Esophagus muscularis mucosa (tissue), 4 donors: ENCODE measurements around the gene CCHCR1. TPM values are rescaled to one million over a fixed set of nuclear protein-coding genes. Genes with fewer than 3 reads are reported as not detected.

Experiments
- DNase-seq: peaks from one replicate; pipeline ENCODE4 v3.0.0-alpha.2; 2017; ENCODE audit errors: extremely low spot score
- H3K27ac ChIP-seq, 4 donors: fragments of 200-600 bp; sonication (generic); replicated peaks in 1 of 4; 1 replicate in 3 of 4; 2 replicates in 1 of 4; pipeline ENCODE4 v1.5.1; 2016 to 2019; ENCODE audit warnings: mild to moderate bottlenecking in 1 of 4
- H3K27me3 ChIP-seq, 4 donors: fragments of 200-600 bp; sonication (generic); one replicate each; pipeline versions ENCODE4 v1.5.1 to v1.6.0; 2016 to 2019
- H3K36me3 ChIP-seq, 4 donors: fragments of 200-600 bp; sonication (generic); one replicate each; pipeline ENCODE4 v1.5.1; 2016 to 2019
- H3K4me1 ChIP-seq, 4 donors: fragments of 200-600 bp; sonication (generic); one replicate each; pipeline ENCODE4 v1.5.1; 2016 to 2019
- H3K4me3 ChIP-seq, 4 donors: fragments of 200-600 bp; sonication (generic); 1 replicate in 2 of 4; 2 replicates in 2 of 4; pipeline ENCODE4 v1.5.1; 2016 to 2019; ENCODE audit warnings: mild to moderate bottlenecking in 4 of 4, moderate library complexity in 1 of 4
- H3K9me3 ChIP-seq, 4 donors: fragments of 200-600 bp; sonication (generic); 1 replicate in 3 of 4; 2 replicates in 1 of 4; pipeline ENCODE4 v1.5.1; 2016 to 2019
- EP300 ChIP-seq: sonication (generic); formaldehyde crosslinking; IDR thresholded peaks from one replicate; pipeline ENCODE4 v1.6.1; 2017; ENCODE audit warnings: antibody characterized with exemption
- POLR2A ChIP-seq: fragments of 450-650 bp; IDR thresholded peaks from one replicate; pipeline ENCODE4 v1.6.1; 2017; ENCODE audit warnings: antibody characterized with exemption, moderate library complexity, mild to moderate bottlenecking, low read depth
- POLR2AphosphoS5 ChIP-seq, 2 donors: sonication (generic); formaldehyde crosslinking; IDR thresholded peaks; one replicate each; pipeline ENCODE4 v1.6.1; 2017; ENCODE audit warnings: antibody characterized with exemption in 2 of 2
- WGBS: methylation state at CpG from one replicate; pipeline ENCODE4 v1.1.5; 2018; 5-methylcytosine and 5-hydroxymethylcytosine counted together
- intact Hi-C: fragments of 100-400 bp; cut with DNase I; formaldehyde crosslinking; loops from one replicate; pipeline ENCODE4 v1.15.1; 2023
- small RNA-seq, 3 donors: library from RNA; depleted of rRNA; stranded (forward); fragments of <200 nt; gene quantifications; one replicate each; pipeline ENCODE3, GENCODE V24; 2016
- total RNA-seq, 4 donors: library from RNA; depleted of rRNA; stranded (reverse); fragments of >200 nt; gene quantifications; one replicate each; pipeline versions ENCODE4 v1.1.0 to v1.2.1, GENCODE V29; 2016
- TF ChIP-seq, protein P1 (sequence below), 3 experiments: fragments of 200-600 bp in 2 of 3; fragments of 450-650 bp in 1 of 3; sonication (generic) in 2 of 3; IDR thresholded peaks; one replicate each; pipeline ENCODE4 v1.5.1; 2017 to 2019; ENCODE audit warnings: antibody characterized with exemption in 3 of 3, mild to moderate bottlenecking in 2 of 3, moderate library complexity in 1 of 3

CCHCR1 gene
- total RNA-seq, 4 donors from 2014 or later, result 5.8 to 11.6 (median 9.4) TPM

DNA sequence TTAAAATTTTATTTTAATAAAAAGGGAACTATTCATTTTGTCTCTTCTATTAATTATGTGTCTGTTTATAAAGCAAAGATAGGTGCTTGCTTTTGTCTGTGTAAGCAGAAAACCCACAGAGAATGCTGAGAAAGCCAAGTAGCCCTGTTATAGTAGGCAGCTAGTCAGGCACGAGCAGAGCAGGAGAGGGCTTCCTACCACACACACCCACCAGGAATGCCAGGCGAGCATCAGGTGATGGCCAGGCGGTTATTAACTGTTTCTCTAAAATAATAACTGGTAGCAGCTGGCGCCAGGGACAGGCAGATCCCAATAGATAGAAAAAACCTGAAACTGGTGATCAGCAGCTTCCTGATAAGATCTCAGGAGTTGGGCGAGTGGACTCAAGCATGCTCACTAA is 60.9 kb downstream of the CCHCR1 start:
- TF ChIP-seq, protein P1, sequence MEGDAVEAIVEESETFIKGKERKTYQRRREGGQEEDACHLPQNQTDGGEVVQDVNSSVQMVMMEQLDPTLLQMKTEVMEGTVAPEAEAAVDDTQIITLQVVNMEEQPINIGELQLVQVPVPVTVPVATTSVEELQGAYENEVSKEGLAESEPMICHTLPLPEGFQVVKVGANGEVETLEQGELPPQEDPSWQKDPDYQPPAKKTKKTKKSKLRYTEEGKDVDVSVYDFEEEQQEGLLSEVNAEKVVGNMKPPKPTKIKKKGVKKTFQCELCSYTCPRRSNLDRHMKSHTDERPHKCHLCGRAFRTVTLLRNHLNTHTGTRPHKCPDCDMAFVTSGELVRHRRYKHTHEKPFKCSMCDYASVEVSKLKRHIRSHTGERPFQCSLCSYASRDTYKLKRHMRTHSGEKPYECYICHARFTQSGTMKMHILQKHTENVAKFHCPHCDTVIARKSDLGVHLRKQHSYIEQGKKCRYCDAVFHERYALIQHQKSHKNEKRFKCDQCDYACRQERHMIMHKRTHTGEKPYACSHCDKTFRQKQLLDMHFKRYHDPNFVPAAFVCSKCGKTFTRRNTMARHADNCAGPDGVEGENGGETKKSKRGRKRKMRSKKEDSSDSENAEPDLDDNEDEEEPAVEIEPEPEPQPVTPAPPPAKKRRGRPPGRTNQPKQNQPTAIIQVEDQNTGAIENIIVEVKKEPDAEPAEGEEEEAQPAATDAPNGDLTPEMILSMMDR (IDR thresholded peaks at IDR 0.05), result no peak
- TF ChIP-seq POLR2A, result no peak
- no peak for TF ChIP-seq POLR2AphosphoS5 (IDR thresholded peaks at IDR 0.05)
- no peak for TF ChIP-seq EP300
- Histone ChIP-seq H3K9me3 (no peaks in the 10 kb centered on the region), H3K27me3 (no peaks in the 10 kb centered on the region), H3K27ac (no peak overlapping the region), H3K4me3 (no peak overlapping the region), H3K36me3 (no peaks in the 10 kb centered on the region), H3K4me1 (peaks cover 4 to 18% (median 10%) of the 10 kb centered on the region in 4 donors)
- 76% methylated on average over 5 of the region's 5 CpGs for WGBS
- intact Hi-C loops, result no loop called here
- no peak for DNase-seq

DNA sequence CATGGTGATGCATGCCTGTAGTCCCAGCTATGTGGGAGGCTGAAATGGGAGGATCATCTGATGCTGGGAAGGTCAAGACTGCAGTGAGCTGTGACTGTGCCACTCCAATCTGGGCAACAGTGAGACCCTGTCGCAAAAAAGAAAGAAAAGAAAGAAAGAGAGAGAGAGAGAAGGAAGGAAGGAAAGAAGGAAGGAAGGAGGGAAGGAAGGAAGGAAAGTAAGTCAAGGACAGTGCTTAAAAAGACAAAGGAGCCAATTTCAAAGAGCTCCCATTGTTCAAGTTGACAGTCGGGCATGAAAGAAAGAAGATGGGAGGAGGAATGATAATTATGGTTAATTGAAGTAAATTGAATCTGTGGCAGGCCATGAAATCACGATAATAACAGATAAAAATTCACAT is 61.4 kb downstream of the CCHCR1 start:
- intact Hi-C loops, result no loop called here
- H3K4me1 ChIP-seq, result peaks cover 4 to 18% (median 10%) of the 10 kb centered on the region in 4 donors
- H3K4me3 ChIP-seq, result no peak overlapping the region
- H3K36me3 ChIP-seq, result no peaks in the 10 kb centered on the region
- 83% methylated on average over 3 of the region's 3 CpGs for WGBS
- H3K27ac ChIP-seq, result no peak overlapping the region
- no peak for DNase-seq
- H3K9me3 ChIP-seq, result no peaks in the 10 kb centered on the region
- TF ChIP-seq, protein P1 (IDR thresholded peaks at IDR 0.05), result no peak
- TF ChIP-seq EP300 (no peak), POLR2A (no peak), POLR2AphosphoS5 (IDR thresholded peaks at IDR 0.05) (no peak)
- H3K27me3 ChIP-seq, result no peaks in the 10 kb centered on the region

DNA sequence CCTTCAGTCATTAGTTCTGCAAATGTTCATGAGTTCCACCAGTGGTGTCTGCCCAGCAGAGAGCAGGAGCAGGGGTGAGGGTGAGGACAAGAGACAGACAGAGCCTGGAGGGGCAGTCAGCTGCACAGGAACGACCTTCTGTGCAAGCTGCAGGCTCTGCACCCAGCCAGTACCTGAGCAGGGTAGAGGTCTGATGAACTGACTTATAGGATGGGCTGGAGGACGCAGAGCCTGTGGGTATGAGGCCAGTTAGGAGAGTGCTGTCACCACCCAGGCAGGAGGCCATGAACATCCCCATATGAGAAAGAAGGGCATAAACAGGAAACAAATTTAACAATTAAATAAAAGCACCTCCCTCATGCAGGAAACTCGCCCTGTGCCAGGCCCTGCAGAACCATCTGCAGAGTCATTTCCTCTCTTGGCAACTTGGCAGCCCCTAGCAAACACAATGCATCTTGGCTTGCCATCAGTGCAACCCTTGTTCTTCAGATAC is 63.2 kb downstream of the CCHCR1 start:
- no peaks in the 10 kb centered on the region for H3K36me3 ChIP-seq
- H3K27ac ChIP-seq, result no peak overlapping the region
- intact Hi-C loops, result no loop called here
- no peak overlapping the region for H3K4me3 ChIP-seq
- TF ChIP-seq POLR2A (no peak), POLR2AphosphoS5 (IDR thresholded peaks at IDR 0.05) (no peak), EP300 (no peak)
- TF ChIP-seq, protein P1 (IDR thresholded peaks at IDR 0.05), result no peak
- DNase-seq, result no peak
- WGBS, result 49% methylated on average over 2 of the region's 3 CpGs
- H3K9me3 ChIP-seq, result no peaks in the 10 kb centered on the region
- H3K4me1 ChIP-seq, result peaks cover 4 to 18% (median 10%) of the 10 kb centered on the region in 4 donors
- no peaks in the 10 kb centered on the region for H3K27me3 ChIP-seq

DNA sequence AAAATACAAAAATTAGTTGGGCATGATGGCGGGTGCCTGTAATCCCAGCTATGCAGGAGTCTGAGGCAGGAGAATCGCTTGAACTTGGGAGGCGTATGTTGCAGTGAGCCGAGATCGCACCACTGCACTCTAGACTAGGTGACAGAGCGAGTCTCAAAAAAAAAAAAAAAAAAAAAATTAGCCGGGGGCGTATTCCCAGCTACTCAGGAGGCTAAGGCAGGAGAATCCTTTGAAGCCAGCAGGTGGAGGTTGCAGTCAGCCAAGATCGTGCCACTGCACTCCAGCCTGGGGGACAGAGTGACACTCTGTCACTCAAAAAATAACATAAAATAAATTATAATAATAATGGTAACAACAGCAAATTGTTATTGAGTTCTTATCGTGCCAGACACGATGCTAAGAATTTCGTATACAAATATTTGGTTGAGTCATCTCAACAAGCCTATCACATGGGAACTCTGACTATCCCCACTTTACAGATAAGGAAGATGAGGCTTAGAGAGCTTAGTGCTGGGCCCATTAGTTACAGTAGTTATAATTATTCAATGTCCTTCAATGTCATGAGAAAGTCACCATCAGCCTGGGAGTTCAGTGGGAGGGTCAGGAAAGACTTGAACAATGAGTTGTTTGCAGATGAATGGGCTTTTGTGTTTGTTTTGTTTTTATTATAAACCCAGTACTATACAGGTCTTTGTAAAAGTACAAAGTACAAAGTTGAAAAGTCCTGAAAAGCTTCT is 64.7 kb downstream of the CCHCR1 start:
- TF ChIP-seq POLR2A, result no peak
- no peak for TF ChIP-seq EP300
- TF ChIP-seq, protein P1 (IDR thresholded peaks at IDR 0.05), result no peak
- Histone ChIP-seq H3K27ac (no peak overlapping the region), H3K4me3 (no peak overlapping the region), H3K4me1 (peaks cover 4 to 18% (median 10%) of the 10 kb centered on the region in 4 donors), H3K36me3 (no peaks in the 10 kb centered on the region), H3K27me3 (no peaks in the 10 kb centered on the region), H3K9me3 (no peaks in the 10 kb centered on the region)
- 87% methylated on average over 12 of the region's 12 CpGs for WGBS
- intact Hi-C loops, result no loop called here
- DNase-seq, result no peak

Small RNAs within 50 kb of the gene (small RNA-seq; reads per million reads assigned to genes)
- gene POLR2LP1, result 0 reads per million in 3 donors

Other genes starting within 250 kb of the CCHCR1 start
- 10 to 100 TPM in 1 of 4 donors, 1 to 10 TPM in 3; 6.3 to 15.4 (median 8.2) TPM for gene GTF2H4, start 249.6 kb downstream of the CCHCR1 start, total RNA-seq
- gene VARS2, start 243.6 kb downstream of the CCHCR1 start, total RNA-seq, result 10 to 100 TPM in 3 of 4 donors, 1 to 10 TPM in 1; 6.6 to 16.9 (median 12.6) TPM
- gene SFTA2, start 225.6 kb downstream of the CCHCR1 start, total RNA-seq, result 1 to 10 TPM in 1 of 4 donors, not detected in 3; 1.1 TPM
- gene MUCL3, start 216.8 kb downstream of the CCHCR1 start, total RNA-seq, result not detected
- gene MUC21, start 174.1 kb downstream of the CCHCR1 start, total RNA-seq, result 1 to 10 TPM in 1 of 4 donors, not detected in 3; 2.1 TPM
- not detected for gene MUC22, start 147.3 kb downstream of the CCHCR1 start, total RNA-seq
- gene C6orf15, start 45.2 kb downstream of the CCHCR1 start, total RNA-seq, result not detected
- gene PSORS1C1, start 43.0 kb downstream of the CCHCR1 start, total RNA-seq, result 1 to 10 TPM in 3 of 4 donors, under 1 TPM in 1; 0.34 to 1.2 (median 1.1) TPM
- gene CDSN, start 37.4 kb downstream of the CCHCR1 start, total RNA-seq, result not detected
- gene PSORS1C2, start 18.7 kb downstream of the CCHCR1 start, total RNA-seq, result not detected
- 1 to 10 TPM; 2.3 to 6.7 (median 5.8) TPM for gene TCF19, start 787 bp upstream of the CCHCR1 start, total RNA-seq
- gene POU5F1, start 12.9 kb upstream of the CCHCR1 start, total RNA-seq, result 1 to 10 TPM in 1 of 4 donors, not detected in 3; 1.3 TPM
- 100 to 1,000 TPM; 251 to 549 (median 296) TPM for gene HLA-C, start 114.3 kb upstream of the CCHCR1 start, total RNA-seq
- gene HLA-B, start 199.4 kb upstream of the CCHCR1 start, total RNA-seq, result 100 to 1,000 TPM; 336 to 628 (median 502) TPM
- 10 to 100 TPM; 18.9 to 35.4 (median 22.3) TPM for gene MICA, start 245.8 kb upstream of the CCHCR1 start, total RNA-seq